ENCODE results near the gene OR2D2. TPM values are rescaled to one million over a fixed set of nuclear protein-coding genes. Genes with fewer than 3 reads are reported as not detected.
A peak's percentile ranks its signal among the peaks of the same experiment; 100 is the strongest.

OR2D2 gene
- polyA plus RNA-seq, 2 of the 4 experiments (the other 2 are of a cell fraction): not detected

GRCh38 chr11:6932145-6932544, 39.8 kb upstream of the OR2D2 start:
- Histone ChIP-seq H3K4me2 (no peak overlapping the region), H3K4me3 (no peak overlapping the region), H3K4me1 (no peaks in the 10 kb centered on the region), H3K9me3 (no peaks in the 10 kb centered on the region), H3K27ac (no peak overlapping the region)
- ChIA-PET CTCF (no interaction called here), POLR2A (no interaction called here)
- FAIRE-seq (no peak), ATAC-seq (no peak), DNase-seq (ENCODE audit: low read depth in 1 of 2, low spot score in 1 of 2) (no peak)
- 28% methylated on average over 7 of the region's 7 CpGs for WGBS (ENCODE audit: missing lambda C conversion rate)
- no peak for TF ChIP-seq POLR2AphosphoS2 (conservative IDR thresholded peaks at IDR 0.05; ENCODE audit: low read length)
- no peak for TF ChIP-seq NR3C1 (IDR thresholded peaks at IDR 0.05)
- no peak for TF ChIP-seq HOXA7 (CRISPR knock-in tag; IDR thresholded peaks at IDR 0.05)
- no peak for TF ChIP-seq ZSCAN20 (CRISPR knock-in tag; IDR thresholded peaks at IDR 0.05)
- no peak for TF ChIP-seq POLR2A (IDR thresholded peaks at IDR 0.05; ENCODE audit: low read length)
- no peak for TF ChIP-seq HOXB13 (CRISPR knock-in tag; IDR thresholded peaks at IDR 0.05; ENCODE audit: low read depth)

GRCh38 chr11:6931146-6931713, 38.9 kb upstream of the OR2D2 start:
- ChIA-PET CTCF (no interaction called here), POLR2A (no interaction called here)

GRCh38 chr11:6928916-6929315, 36.6 kb upstream of the OR2D2 start:
- DNase-seq (ENCODE audit: low read depth in 1 of 2, low spot score in 1 of 2) (no peak), FAIRE-seq (no peak), ATAC-seq (no peak)
- Histone ChIP-seq H3K9me3 (no peaks in the 10 kb centered on the region), H3K4me3 (no peak overlapping the region), H3K27ac (no peak overlapping the region), H3K4me1 (no peaks in the 10 kb centered on the region), H3K4me2 (no peak overlapping the region)
- ChIA-PET POLR2A (no interaction called here), CTCF (no interaction called here)
- TF ChIP-seq MAFK (IDR thresholded peaks at IDR 0.05; ENCODE audit: partially characterized antibody) (no peak), MYC (IDR thresholded peaks at IDR 0.05; ENCODE audit: borderline replicate concordance, low read length) (no peak), CEBPB (IDR thresholded peaks at IDR 0.05) (no peak), RFX5 (IDR thresholded peaks at IDR 0.05) (no peak), SMC3 (IDR thresholded peaks at IDR 0.05) (no peak), HMGXB4 (CRISPR knock-in tag; IDR thresholded peaks at IDR 0.05; ENCODE audit: borderline replicate concordance) (no peak), RNF2 (IDR thresholded peaks at IDR 0.05; ENCODE audit: borderline replicate concordance, low read depth) (no peak), CBX2 (IDR thresholded peaks at IDR 0.05; ENCODE audit: borderline replicate concordance, low read depth) (no peak), GATA3 (IDR thresholded peaks at IDR 0.05; ENCODE audit: borderline replicate concordance) (no peak), USF2 (IDR thresholded peaks at IDR 0.05) (no peak)
- 46% methylated on average over 4 of the region's 4 CpGs for WGBS (ENCODE audit: missing lambda C conversion rate)

More at GRCh38 chr11:6931146-6931713, 38.9 kb upstream of the OR2D2 start:
- ATAC-seq (no peak), FAIRE-seq (no peak), DNase-seq (ENCODE audit: low read depth in 1 of 2, low spot score in 1 of 2) (no peak)
- Histone ChIP-seq H3K4me1 (no peaks in the 10 kb centered on the region), H3K4me3 (no peak overlapping the region), H3K4me2 (no peak overlapping the region), H3K9me3 (no peaks in the 10 kb centered on the region), H3K27ac (no peak overlapping the region)
- 64% methylated on average over 3 of the region's 3 CpGs for WGBS (ENCODE audit: missing lambda C conversion rate)
- TF ChIP-seq CEBPB (IDR thresholded peaks at IDR 0.05) (peak in 1 of 2 experiments; percentile 8; a peak in 1 of 4 replicates), SREBF2 (IDR thresholded peaks at IDR 0.05) (no peak), NPAS2 (CRISPR knock-in tag; IDR thresholded peaks at IDR 0.05; ENCODE audit: borderline replicate concordance) (no peak)

DNA sequence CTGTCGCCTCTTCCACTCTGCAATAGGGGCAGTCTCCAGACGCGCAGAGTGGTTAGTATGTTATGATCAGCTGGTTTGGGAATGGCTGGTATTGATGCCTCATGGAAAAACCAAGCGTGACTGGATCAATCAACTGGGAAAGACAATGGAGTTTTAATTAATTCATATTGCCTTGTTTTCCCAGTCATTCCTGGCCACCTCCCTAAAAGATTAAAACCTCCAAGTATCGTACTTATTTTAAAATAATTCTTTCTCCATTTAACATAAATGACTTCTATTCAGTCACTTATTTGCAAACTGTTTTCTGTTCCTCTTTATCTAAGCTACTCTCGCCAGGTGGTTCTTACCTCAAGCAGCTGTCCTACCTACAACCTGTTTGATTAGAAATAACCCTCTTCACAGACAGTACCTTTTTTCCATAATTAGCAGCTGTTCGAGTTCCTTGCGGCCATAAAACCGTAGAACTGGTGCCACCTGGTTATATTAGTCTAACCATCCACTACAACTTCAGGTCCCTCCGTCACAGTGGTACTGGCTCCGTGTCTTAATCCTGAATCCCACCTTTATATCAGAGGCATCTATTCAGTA, 34.8 kb upstream of the OR2D2 start:
- no peak for FAIRE-seq
- H3K4me2 ChIP-seq: peak overlapping the region; percentile 83
- TF ChIP-seq KDM1A (IDR thresholded peaks at IDR 0.05; ENCODE audit: low read depth) (no peak), GATA3 (IDR thresholded peaks at IDR 0.05; ENCODE audit: borderline replicate concordance) (no peak), MAZ (IDR thresholded peaks at IDR 0.05; ENCODE audit: borderline replicate concordance, low read depth, low read length) (no peak), POLR2AphosphoS2 (conservative IDR thresholded peaks at IDR 0.05; ENCODE audit: low read length) (no peak), BHLHE40 (IDR thresholded peaks at IDR 0.05; ENCODE audit: low read depth, low read length) (no peak), ZNF302 (CRISPR knock-in tag; IDR thresholded peaks at IDR 0.05) (no peak), HDAC2 (IDR thresholded peaks at IDR 0.05) (no peak), FOSB (CRISPR knock-in tag; IDR thresholded peaks at IDR 0.05) (no peak)
- TF ChIP-seq, protein P1, sequence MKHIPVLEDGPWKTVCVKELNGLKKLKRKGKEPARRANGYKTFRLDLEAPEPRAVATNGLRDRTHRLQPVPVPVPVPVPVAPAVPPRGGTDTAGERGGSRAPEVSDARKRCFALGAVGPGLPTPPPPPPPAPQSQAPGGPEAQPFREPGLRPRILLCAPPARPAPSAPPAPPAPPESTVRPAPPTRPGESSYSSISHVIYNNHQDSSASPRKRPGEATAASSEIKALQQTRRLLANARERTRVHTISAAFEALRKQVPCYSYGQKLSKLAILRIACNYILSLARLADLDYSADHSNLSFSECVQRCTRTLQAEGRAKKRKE (CRISPR knock-in tag; IDR thresholded peaks at IDR 0.05; ENCODE audit: low read depth): no peak
- H3K9me3 ChIP-seq: no peaks in the 10 kb centered on the region
- no peaks in the 10 kb centered on the region for H3K4me1 ChIP-seq
- no peak for DNase-seq (ENCODE audit: low read depth in 1 of 2, low spot score in 1 of 2)
- CTCF ChIA-PET: interaction anchor here (0.6 to 1.1 kb wide), 2 partner anchors 171 to 196 kb away, joined by 3 read pairs; no protein-coding TSS in a partner anchor
- WGBS (ENCODE audit: missing lambda C conversion rate): 47% methylated on average over 11 of the region's 11 CpGs
- POLR2A ChIA-PET: no interaction called here
- peak overlapping the region; percentile 61 for H3K4me3 ChIP-seq
- peak overlapping the region; percentile 55 to 69; a peak in 4 of 6 replicates for H3K27ac ChIP-seq
- ATAC-seq: no peak; a peak in 2 of 6 replicates
